Ishikawa (cell line): Measurements from ENCODE around the gene NDRG4.

Experiments
- CEBPB ChIP-seq: IDR thresholded peaks from 2 replicates; pipeline ENCODE4 v1.6.1; 2012
- CREB1 ChIP-seq: IDR thresholded peaks from 2 replicates; pipeline ENCODE4 v1.6.1; 2012; ENCODE audit warnings: low read depth
- EGR1 ChIP-seq: IDR thresholded peaks from 2 replicates; pipeline ENCODE4 v1.6.1; 2012
- EP300 ChIP-seq: IDR thresholded peaks from 2 replicates; pipeline ENCODE4 v1.6.1; 2012; ENCODE audit warnings: borderline replicate concordance
- FOXM1 ChIP-seq: IDR thresholded peaks from 2 replicates; pipeline ENCODE4 v1.6.1; 2012; ENCODE audit warnings: low read depth, borderline replicate concordance
- NFIC ChIP-seq: IDR thresholded peaks from 2 replicates; pipeline ENCODE4 v1.6.1; 2012
- RAD21 ChIP-seq: IDR thresholded peaks from 2 replicates; pipeline ENCODE4 v1.6.1; 2012; ENCODE audit warnings: low read depth
- TAF1 ChIP-seq: IDR thresholded peaks from 2 replicates; pipeline ENCODE4 v1.6.1; 2012; ENCODE audit warnings: low read depth, mild to moderate bottlenecking
- TCF12 ChIP-seq: IDR thresholded peaks from 2 replicates; pipeline ENCODE4 v1.6.1; 2012; ENCODE audit warnings: low read depth
- TEAD4 ChIP-seq: IDR thresholded peaks from 2 replicates; pipeline ENCODE4 v1.6.1; 2012
- YY1 ChIP-seq: IDR thresholded peaks from 2 replicates; pipeline ENCODE4 v1.6.1; 2012; ENCODE audit warnings: low read depth
- ZBTB7A ChIP-seq: IDR thresholded peaks from 2 replicates; pipeline ENCODE4 v1.6.1; 2012; ENCODE audit warnings: low read depth
- TF ChIP-seq, protein P1 (sequence below): IDR thresholded peaks from 2 replicates; pipeline ENCODE4 v1.6.1; 2012
- TF ChIP-seq, protein P2 (sequence below): IDR thresholded peaks from 2 replicates; pipeline ENCODE4 v1.6.1; 2012; ENCODE audit warnings: low read depth, mild to moderate bottlenecking
- TF ChIP-seq, protein P3 (sequence below): IDR thresholded peaks from 2 replicates; pipeline ENCODE4 v1.6.1; 2012

Gene NDRG4

DNA sequence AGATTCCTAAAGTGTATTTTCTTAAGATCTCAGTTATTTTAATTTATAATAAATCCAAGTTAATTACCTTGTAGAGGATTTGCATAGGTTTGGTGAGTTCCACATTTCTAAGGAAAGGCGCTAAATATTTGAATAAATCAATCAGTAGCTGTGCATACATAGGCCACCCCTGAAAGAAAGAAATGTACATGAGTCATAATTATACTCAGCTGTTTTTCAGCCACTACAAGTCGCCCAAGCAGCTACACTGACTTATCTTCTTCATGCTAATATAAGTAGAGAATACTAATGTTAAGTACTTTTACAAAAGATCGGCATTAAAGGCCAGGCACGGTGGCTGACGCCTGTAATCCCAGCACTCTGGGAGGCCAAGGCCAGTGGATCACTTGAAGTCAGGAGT is 30.2 kb downstream of the NDRG4 start:
- TF ChIP-seq CEBPB: no peak
- no peak for TF ChIP-seq TEAD4
- TF ChIP-seq, protein P1, sequence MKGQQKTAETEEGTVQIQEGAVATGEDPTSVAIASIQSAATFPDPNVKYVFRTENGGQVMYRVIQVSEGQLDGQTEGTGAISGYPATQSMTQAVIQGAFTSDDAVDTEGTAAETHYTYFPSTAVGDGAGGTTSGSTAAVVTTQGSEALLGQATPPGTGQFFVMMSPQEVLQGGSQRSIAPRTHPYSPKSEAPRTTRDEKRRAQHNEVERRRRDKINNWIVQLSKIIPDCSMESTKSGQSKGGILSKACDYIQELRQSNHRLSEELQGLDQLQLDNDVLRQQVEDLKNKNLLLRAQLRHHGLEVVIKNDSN: no peak
- no peak for TF ChIP-seq RAD21
- TF ChIP-seq, protein P2, sequence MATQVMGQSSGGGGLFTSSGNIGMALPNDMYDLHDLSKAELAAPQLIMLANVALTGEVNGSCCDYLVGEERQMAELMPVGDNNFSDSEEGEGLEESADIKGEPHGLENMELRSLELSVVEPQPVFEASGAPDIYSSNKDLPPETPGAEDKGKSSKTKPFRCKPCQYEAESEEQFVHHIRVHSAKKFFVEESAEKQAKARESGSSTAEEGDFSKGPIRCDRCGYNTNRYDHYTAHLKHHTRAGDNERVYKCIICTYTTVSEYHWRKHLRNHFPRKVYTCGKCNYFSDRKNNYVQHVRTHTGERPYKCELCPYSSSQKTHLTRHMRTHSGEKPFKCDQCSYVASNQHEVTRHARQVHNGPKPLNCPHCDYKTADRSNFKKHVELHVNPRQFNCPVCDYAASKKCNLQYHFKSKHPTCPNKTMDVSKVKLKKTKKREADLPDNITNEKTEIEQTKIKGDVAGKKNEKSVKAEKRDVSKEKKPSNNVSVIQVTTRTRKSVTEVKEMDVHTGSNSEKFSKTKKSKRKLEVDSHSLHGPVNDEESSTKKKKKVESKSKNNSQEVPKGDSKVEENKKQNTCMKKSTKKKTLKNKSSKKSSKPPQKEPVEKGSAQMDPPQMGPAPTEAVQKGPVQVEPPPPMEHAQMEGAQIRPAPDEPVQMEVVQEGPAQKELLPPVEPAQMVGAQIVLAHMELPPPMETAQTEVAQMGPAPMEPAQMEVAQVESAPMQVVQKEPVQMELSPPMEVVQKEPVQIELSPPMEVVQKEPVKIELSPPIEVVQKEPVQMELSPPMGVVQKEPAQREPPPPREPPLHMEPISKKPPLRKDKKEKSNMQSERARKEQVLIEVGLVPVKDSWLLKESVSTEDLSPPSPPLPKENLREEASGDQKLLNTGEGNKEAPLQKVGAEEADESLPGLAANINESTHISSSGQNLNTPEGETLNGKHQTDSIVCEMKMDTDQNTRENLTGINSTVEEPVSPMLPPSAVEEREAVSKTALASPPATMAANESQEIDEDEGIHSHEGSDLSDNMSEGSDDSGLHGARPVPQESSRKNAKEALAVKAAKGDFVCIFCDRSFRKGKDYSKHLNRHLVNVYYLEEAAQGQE: no peak
- TF ChIP-seq YY1: no peak
- TF ChIP-seq, protein P3, sequence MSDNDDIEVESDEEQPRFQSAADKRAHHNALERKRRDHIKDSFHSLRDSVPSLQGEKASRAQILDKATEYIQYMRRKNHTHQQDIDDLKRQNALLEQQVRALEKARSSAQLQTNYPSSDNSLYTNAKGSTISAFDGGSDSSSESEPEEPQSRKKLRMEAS: no peak
- no peak for TF ChIP-seq EGR1
- no peak for TF ChIP-seq FOXM1
- TF ChIP-seq ZBTB7A: no peak
- no peak for TF ChIP-seq EP300
- TF ChIP-seq TAF1: no peak
- no peak for TF ChIP-seq TCF12
- TF ChIP-seq CREB1: no peak
- no peak for TF ChIP-seq NFIC

DNA sequence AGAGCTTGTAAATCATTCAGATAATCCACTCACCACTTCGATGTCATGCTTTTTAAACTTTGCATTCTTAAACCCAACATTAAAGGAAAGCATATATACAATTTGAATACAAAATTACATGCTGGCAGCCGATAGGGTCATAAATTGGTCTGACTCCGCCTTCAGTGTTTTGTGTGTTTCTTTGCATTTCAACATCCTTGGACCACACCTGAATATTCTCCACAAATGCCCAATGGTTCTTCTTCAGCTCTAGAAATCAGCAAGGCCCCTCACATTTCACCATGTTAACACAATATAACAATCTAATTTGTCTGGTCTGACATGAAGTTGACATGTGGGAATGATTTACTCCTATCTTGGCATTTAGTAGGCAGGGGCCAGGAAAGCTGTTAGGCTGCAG is 32.5 kb downstream of the NDRG4 start:
- TF ChIP-seq, protein P3: no peak
- no peak for TF ChIP-seq NFIC
- TF ChIP-seq EP300: no peak
- TF ChIP-seq, protein P2: no peak
- no peak for TF ChIP-seq CREB1
- no peak for TF ChIP-seq RAD21
- no peak for TF ChIP-seq TCF12

DNA sequence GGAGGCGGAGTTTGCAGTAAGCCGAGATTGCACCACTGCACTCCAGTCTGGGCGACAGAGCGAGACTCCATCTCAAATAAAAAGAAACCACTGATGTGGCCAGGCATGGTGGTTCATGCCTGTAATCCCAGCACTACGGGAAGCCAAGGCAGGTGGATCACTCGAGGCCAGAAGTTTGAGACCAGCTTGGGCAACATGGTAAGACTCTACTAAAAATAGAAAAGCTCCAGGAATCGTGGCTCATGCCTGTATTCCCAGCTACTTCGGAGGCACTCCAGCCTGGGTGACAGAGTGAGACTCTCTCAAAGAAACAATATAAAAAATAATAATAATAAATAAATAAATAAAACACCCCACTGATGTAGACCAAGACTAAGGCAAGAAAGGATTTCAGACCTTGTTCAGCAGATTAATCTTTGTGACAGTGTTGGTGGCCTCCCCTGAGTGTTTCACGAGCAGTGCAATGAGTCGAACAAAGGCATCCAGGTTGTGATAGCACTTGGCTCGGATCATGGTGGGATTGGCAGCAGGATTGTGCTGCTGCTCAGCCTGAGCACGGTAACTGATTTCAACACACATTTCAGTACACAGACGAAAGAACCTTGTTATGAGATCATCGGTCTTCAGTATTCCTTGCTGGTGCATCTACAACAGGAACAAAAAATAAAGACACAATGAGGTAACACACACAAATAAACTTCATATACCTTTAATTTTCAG is 34.0 kb downstream of the NDRG4 start:
- TF ChIP-seq YY1: no peak
- TF ChIP-seq FOXM1: no peak
- TF ChIP-seq EP300: no peak
- TF ChIP-seq ZBTB7A: no peak
- no peak for TF ChIP-seq TEAD4
- no peak for TF ChIP-seq NFIC
- TF ChIP-seq CREB1: no peak
- TF ChIP-seq, protein P1: no peak
- TF ChIP-seq, protein P3: no peak
- TF ChIP-seq RAD21: no peak
- TF ChIP-seq, protein P2: no peak

DNA sequence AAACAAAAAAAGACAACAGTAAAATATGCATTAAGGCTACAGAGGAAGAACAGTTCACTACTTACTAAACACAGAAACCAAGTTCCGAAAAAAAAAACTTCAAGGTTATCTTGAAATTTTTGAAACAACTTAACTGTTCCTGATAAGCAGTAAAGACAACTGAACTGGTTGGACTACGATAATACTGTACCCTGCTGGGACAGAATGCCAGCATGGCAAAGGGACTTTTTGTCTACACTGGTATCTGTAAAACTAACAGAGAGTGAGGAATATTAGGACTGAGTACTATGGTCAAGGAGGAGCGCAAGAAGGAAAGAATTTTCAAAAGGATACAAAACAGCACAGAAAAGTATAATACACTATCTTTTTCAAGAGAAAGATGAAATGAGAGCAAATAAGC is 35.2 kb downstream of the NDRG4 start:
- TF ChIP-seq TCF12 (no peak), YY1 (no peak), FOXM1 (no peak), CREB1 (no peak), EGR1 (no peak), NFIC (no peak), RAD21 (no peak), ZBTB7A (no peak), TEAD4 (no peak), TAF1 (no peak)
- TF ChIP-seq, protein P1: no peak
- TF ChIP-seq, protein P2: no peak
- TF ChIP-seq, protein P3: no peak
